Neural cell (in vitro differentiated cells): ENCODE data around the gene USP9X. TPM values are rescaled to one million over a fixed set of nuclear protein-coding genes. Genes with fewer than 3 reads are reported as not detected.

Experiments
- H2AFZ ChIP-seq: fragments of 200-600, 300-800 bp; sonication (generic), shearing (Covaris generic); 2 replicates; pipeline ENCODE4 v1.6.0; 2014; ENCODE audit warnings: low read depth, mild to moderate bottlenecking, antibody characterized with exemption, low read length, moderate library complexity
- H3F3A ChIP-seq: fragments of 200-600 bp; shearing (Covaris generic); 2 replicates; pipeline ENCODE4 v1.6.1; 2016; ENCODE audit warnings: mild to moderate bottlenecking, moderate library complexity, mixed read lengths, antibody characterized with exemption, low read length; ENCODE audit not compliant: insufficient read depth, poor library complexity, severe bottlenecking
- H3K27ac ChIP-seq: fragments of 200-600, 300-800 bp; sonication (generic), shearing (Covaris generic); 2 replicates; pipeline ENCODE4 v1.5.1; 2014; ENCODE audit warnings: mild to moderate bottlenecking, low read length, moderate library complexity
- H3K27me3 ChIP-seq: fragments of 300-800, 200-600 bp; sonication (generic), shearing (Covaris generic); 2 replicates; pipeline ENCODE4 v1.6.0; 2014; ENCODE audit warnings: mild to moderate bottlenecking, low read depth, low read length, moderate library complexity; ENCODE audit not compliant: insufficient read depth
- H3K36me3 ChIP-seq: fragments of 300-800, 200-600 bp; sonication (generic), shearing (Covaris generic); 2 replicates; pipeline ENCODE4 v1.5.1; 2014; ENCODE audit warnings: mild to moderate bottlenecking, antibody characterized with exemption, low read length, moderate library complexity; ENCODE audit not compliant: insufficient read depth
- H3K4me2 ChIP-seq: fragments of 300-800, 200-600 bp; sonication (generic), shearing (Covaris generic); 2 replicates; pipeline ENCODE4 v1.6.0; 2014; ENCODE audit warnings: mild to moderate bottlenecking, low read length
- H3K4me3 ChIP-seq: fragments of 300-800, 200-600 bp; sonication (generic), shearing (Covaris generic); 2 replicates; pipeline ENCODE4 v1.5.1; 2014; ENCODE audit warnings: mild to moderate bottlenecking, low read length, moderate library complexity
- H3K79me2 ChIP-seq: fragments of 200-600 bp; shearing (Covaris generic); replicated peaks from 2 replicates; pipeline ENCODE4 v1.6.0; 2014; ENCODE audit warnings: mild to moderate bottlenecking, low read length, moderate library complexity; ENCODE audit not compliant: insufficient read depth
- H3K9ac ChIP-seq: fragments of 300-800, 200-600 bp; sonication (generic), shearing (Covaris generic); 2 replicates; pipeline ENCODE4 v1.6.1; 2016; ENCODE audit warnings: mild to moderate bottlenecking, low read length, mixed read lengths
- H3K9me2 ChIP-seq: fragments of 200-600 bp; shearing (Covaris generic); 2 replicates; pipeline ENCODE4 v1.6.1; 2016; ENCODE audit warnings: mild to moderate bottlenecking, low read length, mixed read lengths; ENCODE audit not compliant: insufficient read depth
- H3K9me3 ChIP-seq: fragments of 200-600, 300-800 bp; sonication (generic), shearing (Covaris generic); 2 replicates; pipeline ENCODE4 v1.6.1; 2016; ENCODE audit warnings: mild to moderate bottlenecking, mixed run types, low read length, moderate library complexity, mixed read lengths
- H4K20me1 ChIP-seq: fragments of 200-600 bp; shearing (Covaris generic); 2 replicates; pipeline ENCODE4 v1.6.1; 2016; ENCODE audit warnings: mild to moderate bottlenecking, mixed run types; ENCODE audit not compliant: insufficient read depth
- CTCF ChIP-seq: fragments of 450-650 bp; IDR thresholded peaks from 2 replicates; pipeline ENCODE4 v1.5.1; 2014; ENCODE audit warnings: antibody characterized with exemption, mild to moderate bottlenecking, moderate library complexity; ENCODE audit not compliant: poor library complexity, severe bottlenecking
- EP300 ChIP-seq: fragments of 450-650 bp; conservative IDR thresholded peaks from 2 replicates; pipeline ENCODE4 v1.6.1; 2014; ENCODE audit warnings: antibody characterized with exemption, mild to moderate bottlenecking, moderate library complexity; ENCODE audit not compliant: poor library complexity, severe bottlenecking
- EZH2 ChIP-seq: fragments of 200-600, 300-800 bp; shearing (Covaris generic), sonication (generic); IDR thresholded peaks from 2 replicates; pipeline ENCODE4 v1.6.1; 2014; ENCODE audit warnings: antibody characterized with exemption, low read length, borderline replicate concordance, mild to moderate bottlenecking; ENCODE audit not compliant: insufficient read depth, poor library complexity, severe bottlenecking
- MXI1 ChIP-seq: fragments of 450-650 bp; conservative IDR thresholded peaks from 2 replicates; pipeline ENCODE4 v1.6.1; 2014; ENCODE audit warnings: antibody characterized with exemption, mild to moderate bottlenecking; ENCODE audit not compliant: poor library complexity, severe bottlenecking
- POLR2AphosphoS5 ChIP-seq: IDR thresholded peaks from 2 replicates; pipeline ENCODE4 v1.6.1; 2012
- RAD21 ChIP-seq: fragments of 450-650 bp; conservative IDR thresholded peaks from 2 replicates; pipeline ENCODE4 v1.6.1; 2014; ENCODE audit warnings: antibody characterized with exemption, mild to moderate bottlenecking, moderate library complexity
- REST ChIP-seq: IDR thresholded peaks from 2 replicates; pipeline ENCODE4 v1.6.1; 2012; ENCODE audit warnings: borderline replicate concordance
- SMC3 ChIP-seq: fragments of 450-650 bp; conservative IDR thresholded peaks from 2 replicates; pipeline ENCODE4 v1.6.1; 2014; ENCODE audit warnings: antibody characterized with exemption, mild to moderate bottlenecking, moderate library complexity; ENCODE audit not compliant: poor library complexity
- TAF1 ChIP-seq: IDR thresholded peaks from 2 replicates; pipeline ENCODE4 v1.6.1; 2012; ENCODE audit warnings: low read depth
- polyA plus RNA-seq: library from polyadenylated mRNA; depleted of rRNA; stranded (reverse); fragments of >200 nt; gene quantifications from 2 replicates; pipeline ENCODE4 v1.2.3, GENCODE V29; 2014

The USP9X gene
- polyA plus RNA-seq, 1 donor from 2014 or later: 36.1 TPM

GRCh38 chrX:41209853-41210252 is 124.6 kb downstream of the USP9X start:
- H3K9me2 ChIP-seq: no peaks in the 10 kb centered on the region
- no peaks in the 10 kb centered on the region for H3K36me3 ChIP-seq
- H3K27ac ChIP-seq: no peak overlapping the region
- H2AFZ ChIP-seq: no peak overlapping the region
- H3K27me3 ChIP-seq: no peaks in the 10 kb centered on the region
- H3K9me3 ChIP-seq: no peaks in the 10 kb centered on the region
- no peaks in the 10 kb centered on the region for H3F3A ChIP-seq
- TF ChIP-seq REST (no peak), SMC3 (no peak), RAD21 (no peak), EZH2 (no peak)
- no peak overlapping the region for H3K4me2 ChIP-seq
- H3K79me2 ChIP-seq: no peaks in the 10 kb centered on the region
- no peak overlapping the region for H3K9ac ChIP-seq
- no peak overlapping the region for H3K4me3 ChIP-seq
- H4K20me1 ChIP-seq: no peaks in the 10 kb centered on the region

DNA sequence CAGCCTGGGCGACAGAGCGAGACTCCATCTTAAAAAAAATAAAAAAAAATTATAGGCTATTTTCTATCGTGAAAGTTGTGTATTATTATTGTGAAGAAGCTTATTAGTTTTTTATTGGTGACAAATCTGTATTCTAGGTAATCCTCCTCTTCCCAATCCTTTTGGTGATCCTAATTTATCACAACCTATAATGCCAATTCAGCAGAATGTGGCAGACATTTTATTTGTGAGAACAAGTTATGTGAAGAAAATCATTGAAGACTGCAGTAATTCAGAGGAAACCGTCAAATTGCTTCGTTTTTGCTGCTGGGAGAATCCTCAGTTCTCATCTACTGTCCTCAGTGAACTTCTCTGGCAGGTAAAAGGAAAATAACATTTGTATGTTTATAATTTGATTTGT is 139.4 kb downstream of the USP9X start:
- Histone ChIP-seq H3F3A (no peaks in the 10 kb centered on the region), H3K36me3 (no peaks in the 10 kb centered on the region), H3K4me3 (no peak overlapping the region), H3K9ac (no peak overlapping the region), H3K9me2 (no peaks in the 10 kb centered on the region), H3K9me3 (no peaks in the 10 kb centered on the region), H2AFZ (no peak overlapping the region), H4K20me1 (no peaks in the 10 kb centered on the region), H3K79me2 (no peaks in the 10 kb centered on the region), H3K27ac (no peak overlapping the region), H3K27me3 (no peaks in the 10 kb centered on the region), H3K4me2 (no peak overlapping the region)
- TF ChIP-seq RAD21 (no peak), CTCF (no peak), EZH2 (no peak), SMC3 (no peak), MXI1 (no peak), POLR2AphosphoS5 (no peak), TAF1 (no peak), REST (no peak), EP300 (no peak)
